DLD1 (cell line): ENCODE data around the gene CPSF4L.
"Not testable (repeated sequence)": the region's sequence is repeated elsewhere in the genome, so short reads cannot be mapped to it uniquely, and the experiment has no call there.

ENCODE experiments used
- in situ Hi-C: cut with HindIII; loops from 2 replicates; pipeline ENCODE4 v1.10.0; 2017; ENCODE audit warnings: low sequenced_read_pairs

CPSF4L gene

GRCh38 chr17:73269791-73270190, 8.1 kb upstream of the CPSF4L start:
- in situ Hi-C loops = loop anchor here (5.0 kb wide), 1 partner anchor 78 kb away; no protein-coding TSS in a partner anchor

- in situ Hi-C loops = loop anchor here (5.0 kb wide), 1 partner anchor 78 kb away; no protein-coding TSS in a partner anchor
These were observed 7.6 kb upstream of the CPSF4L start for GRCh38 chr17:73269329-73269615.

GRCh38 chr17:73268582-73269328, 7.1 kb upstream of the CPSF4L start:
- in situ Hi-C loops = loop anchor here (5.0 kb wide), 1 partner anchor 79 kb away; no protein-coding TSS in a partner anchor

GRCh38 chr17:73267648-73268537, 6.2 kb upstream of the CPSF4L start:
- in situ Hi-C loops = loop anchor here (5.0 kb wide), 1 partner anchor 79 kb away; no protein-coding TSS in a partner anchor

- in situ Hi-C loops = loop anchor here (5.0 kb wide), 1 partner anchor 81 kb away; no protein-coding TSS in a partner anchor
These were observed 5.1 kb upstream of the CPSF4L start for GRCh38 chr17:73266796-73267195.

- in situ Hi-C loops = loop anchor here (5.0 kb wide), 1 partner anchor 81 kb away; no protein-coding TSS in a partner anchor
These were observed 4.3 kb upstream of the CPSF4L start for GRCh38 chr17:73265646-73266640.

- in situ Hi-C loops = not testable (repeated sequence)
These were observed 2.8 kb upstream of the CPSF4L start for GRCh38 chr17:73264448-73264847.

GRCh38 chr17:73262676-73263642, 1.3 kb upstream of the CPSF4L start:
- in situ Hi-C loops = no loop called here

- in situ Hi-C loops = no loop called here
These were observed 434 bp upstream of the CPSF4L start for GRCh38 chr17:73261952-73262675.

- in situ Hi-C loops = no loop called here
These were observed 4.2 kb downstream of the CPSF4L start for GRCh38 chr17:73257516-73257915.

- in situ Hi-C loops = no loop called here
These were observed 5.5 kb downstream of the CPSF4L start for GRCh38 chr17:73256220-73256619.

- in situ Hi-C loops = no loop called here
These were observed 6.0 kb downstream of the CPSF4L start for GRCh38 chr17:73255671-73256181.

- in situ Hi-C loops = no loop called here
These were observed 9.8 kb downstream of the CPSF4L start for GRCh38 chr17:73251871-73252270.

GRCh38 chr17:73250851-73251640, 10.6 kb downstream of the CPSF4L start:
- in situ Hi-C loops = no loop called here

- in situ Hi-C loops = no loop called here
These were observed 12.0 kb downstream of the CPSF4L start for GRCh38 chr17:73249700-73250099.

- in situ Hi-C loops = no loop called here
These were observed 13.1 kb downstream of the CPSF4L start for GRCh38 chr17:73248532-73248931.

GRCh38 chr17:73247726-73248125, 14.0 kb downstream of the CPSF4L start:
- in situ Hi-C loops = no loop called here

GRCh38 chr17:73240561-73240960, 21.1 kb downstream of the CPSF4L start:
- in situ Hi-C loops = no loop called here
